ENCODE measurements around the gene NHS. TPM values are rescaled to one million over a fixed set of nuclear protein-coding genes. Genes with fewer than 3 reads are reported as not detected.

The NHS gene
- total RNA-seq, 1 experiment from 2014 or later: 5.7 TPM

DNA sequence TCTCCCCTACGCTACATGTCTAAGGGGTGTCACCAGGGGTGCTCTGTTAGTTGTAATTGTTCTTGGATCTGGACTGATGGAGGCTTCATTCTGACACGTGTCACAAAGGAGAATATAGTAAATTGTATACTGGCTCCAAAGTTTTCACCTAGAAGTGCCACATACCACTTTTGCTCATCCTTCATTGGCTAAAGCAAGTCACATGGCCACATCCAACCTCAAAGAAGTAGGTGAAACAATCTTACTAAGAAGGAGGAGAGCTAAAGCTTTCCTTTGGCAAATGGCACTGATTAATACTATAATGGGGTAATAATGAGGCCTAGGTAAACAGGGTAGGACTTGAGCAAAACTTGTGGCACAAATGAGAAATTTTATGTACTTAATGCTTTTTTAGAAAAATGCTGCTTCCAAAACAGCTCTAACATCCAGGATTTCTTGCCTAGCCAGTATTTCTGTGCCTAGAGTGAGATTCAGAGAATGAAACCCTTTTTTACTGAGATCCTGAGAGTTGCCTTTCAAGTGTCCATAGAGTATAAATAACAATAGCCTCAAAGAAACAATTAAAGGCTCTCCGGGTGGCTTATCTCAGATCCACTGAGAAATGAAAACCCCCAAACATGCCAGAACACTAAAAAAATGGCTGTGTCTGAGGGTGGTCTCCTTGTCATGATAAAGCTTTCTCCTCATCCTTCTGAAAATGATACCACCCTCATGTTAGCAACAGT is 34.7 kb downstream of the NHS start (continued):
- TF ChIP-seq, protein P1, sequence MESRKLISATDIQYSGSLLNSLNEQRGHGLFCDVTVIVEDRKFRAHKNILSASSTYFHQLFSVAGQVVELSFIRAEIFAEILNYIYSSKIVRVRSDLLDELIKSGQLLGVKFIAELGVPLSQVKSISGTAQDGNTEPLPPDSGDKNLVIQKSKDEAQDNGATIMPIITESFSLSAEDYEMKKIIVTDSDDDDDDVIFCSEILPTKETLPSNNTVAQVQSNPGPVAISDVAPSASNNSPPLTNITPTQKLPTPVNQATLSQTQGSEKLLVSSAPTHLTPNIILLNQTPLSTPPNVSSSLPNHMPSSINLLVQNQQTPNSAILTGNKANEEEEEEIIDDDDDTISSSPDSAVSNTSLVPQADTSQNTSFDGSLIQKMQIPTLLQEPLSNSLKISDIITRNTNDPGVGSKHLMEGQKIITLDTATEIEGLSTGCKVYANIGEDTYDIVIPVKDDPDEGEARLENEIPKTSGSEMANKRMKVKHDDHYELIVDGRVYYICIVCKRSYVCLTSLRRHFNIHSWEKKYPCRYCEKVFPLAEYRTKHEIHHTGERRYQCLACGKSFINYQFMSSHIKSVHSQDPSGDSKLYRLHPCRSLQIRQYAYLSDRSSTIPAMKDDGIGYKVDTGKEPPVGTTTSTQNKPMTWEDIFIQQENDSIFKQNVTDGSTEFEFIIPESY (IDR thresholded peaks at IDR 0.05; ENCODE audit: extremely low read depth, insufficient replicate concordance, low read length): no peak
- TF ChIP-seq ELF1 (IDR thresholded peaks at IDR 0.05; ENCODE audit: borderline replicate concordance, low read depth): no peak
- TF ChIP-seq, protein P2, sequence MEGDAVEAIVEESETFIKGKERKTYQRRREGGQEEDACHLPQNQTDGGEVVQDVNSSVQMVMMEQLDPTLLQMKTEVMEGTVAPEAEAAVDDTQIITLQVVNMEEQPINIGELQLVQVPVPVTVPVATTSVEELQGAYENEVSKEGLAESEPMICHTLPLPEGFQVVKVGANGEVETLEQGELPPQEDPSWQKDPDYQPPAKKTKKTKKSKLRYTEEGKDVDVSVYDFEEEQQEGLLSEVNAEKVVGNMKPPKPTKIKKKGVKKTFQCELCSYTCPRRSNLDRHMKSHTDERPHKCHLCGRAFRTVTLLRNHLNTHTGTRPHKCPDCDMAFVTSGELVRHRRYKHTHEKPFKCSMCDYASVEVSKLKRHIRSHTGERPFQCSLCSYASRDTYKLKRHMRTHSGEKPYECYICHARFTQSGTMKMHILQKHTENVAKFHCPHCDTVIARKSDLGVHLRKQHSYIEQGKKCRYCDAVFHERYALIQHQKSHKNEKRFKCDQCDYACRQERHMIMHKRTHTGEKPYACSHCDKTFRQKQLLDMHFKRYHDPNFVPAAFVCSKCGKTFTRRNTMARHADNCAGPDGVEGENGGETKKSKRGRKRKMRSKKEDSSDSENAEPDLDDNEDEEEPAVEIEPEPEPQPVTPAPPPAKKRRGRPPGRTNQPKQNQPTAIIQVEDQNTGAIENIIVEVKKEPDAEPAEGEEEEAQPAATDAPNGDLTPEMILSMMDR (IDR thresholded peaks at IDR 0.05 in 2 of 3, conservative IDR thresholded peaks at IDR 0.05 in 1 of 3; ENCODE audit: borderline replicate concordance in 1 of 3, insufficient read depth in 1 of 3, low read depth in 2 of 3, low read length in 2 of 3): no peak
- TF ChIP-seq EZH2 (IDR thresholded peaks at IDR 0.05): no peak
- no peak for TF ChIP-seq FOSL1 (IDR thresholded peaks at IDR 0.05; ENCODE audit: low read depth)
- TF ChIP-seq, protein P3, sequence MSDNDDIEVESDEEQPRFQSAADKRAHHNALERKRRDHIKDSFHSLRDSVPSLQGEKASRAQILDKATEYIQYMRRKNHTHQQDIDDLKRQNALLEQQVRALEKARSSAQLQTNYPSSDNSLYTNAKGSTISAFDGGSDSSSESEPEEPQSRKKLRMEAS (IDR thresholded peaks at IDR 0.05): no peak
- TF ChIP-seq ZFX (IDR thresholded peaks at IDR 0.05): no peak
- no peak for TF ChIP-seq RAD21 (IDR thresholded peaks at IDR 0.05; ENCODE audit: low read depth)
- TF ChIP-seq TCF7L2 (IDR thresholded peaks at IDR 0.05; ENCODE audit: borderline replicate concordance, extremely low read depth, insufficient read depth, insufficient read length): no peak
- no peak for TF ChIP-seq POLR2A (IDR thresholded peaks at IDR 0.05; ENCODE audit: borderline replicate concordance, extremely low read depth, insufficient read depth, insufficient read length)
